Inflammatory macrophage (primary cell): Measurements from ENCODE around the gene DLGAP1.

Source experiments
- DNase-seq, 2 donors: peaks; one replicate each; pipeline ENCODE4 v3.0.0-alpha.2; 2020 to 2022

Gene DLGAP1

GRCh38 chr18:3759099-3759498 is 696.0 kb downstream of the DLGAP1 start:
- no peak for DNase-seq

GRCh38 chr18:3758531-3758930 is 696.6 kb downstream of the DLGAP1 start:
- peak; percentile 41 to 65 for DNase-seq

- DNase-seq, result no peak
Measured at GRCh38 chr18:3757361-3757760, 697.7 kb downstream of the DLGAP1 start.

- DNase-seq, result no peak
Measured at GRCh38 chr18:3753106-3753505, 702.0 kb downstream of the DLGAP1 start.

- peak; percentile 60 to 62 for DNase-seq
Measured at GRCh38 chr18:3748086-3748485, 707.0 kb downstream of the DLGAP1 start.

- peak; percentile 96 to 99 for DNase-seq
Measured at GRCh38 chr18:3747176-3747973, 707.7 kb downstream of the DLGAP1 start.

- DNase-seq, result no peak
Measured at GRCh38 chr18:3742541-3742940, 712.6 kb downstream of the DLGAP1 start.

- DNase-seq, result no peak
Measured at GRCh38 chr18:3741333-3741732, 713.8 kb downstream of the DLGAP1 start.

- DNase-seq, result no peak
Measured at GRCh38 chr18:3728704-3729437, 726.2 kb downstream of the DLGAP1 start.

- no peak for DNase-seq
Measured at GRCh38 chr18:3727274-3727673, 727.8 kb downstream of the DLGAP1 start.

- peak; percentile 40 to 72 for DNase-seq
Measured at GRCh38 chr18:3726238-3726951, 728.7 kb downstream of the DLGAP1 start.

- peak; percentile 58 to 82 for DNase-seq
Measured at GRCh38 chr18:3725115-3725514, 730.0 kb downstream of the DLGAP1 start.

- DNase-seq, result no peak
Measured at GRCh38 chr18:3723554-3723953, 731.6 kb downstream of the DLGAP1 start.

- no peak for DNase-seq
Measured at GRCh38 chr18:3722649-3723433, 732.3 kb downstream of the DLGAP1 start.

- DNase-seq, result peak; percentile 85 to 94
Measured at GRCh38 chr18:3721771-3722648, 733.1 kb downstream of the DLGAP1 start.

- DNase-seq, result no peak
Measured at GRCh38 chr18:3720818-3721545, 734.1 kb downstream of the DLGAP1 start.

- no peak for DNase-seq
Measured at GRCh38 chr18:3720159-3720558, 734.9 kb downstream of the DLGAP1 start.

- DNase-seq, result peak; percentile 15 to 30
Measured at GRCh38 chr18:3717376-3718025, 737.6 kb downstream of the DLGAP1 start.

- no peak for DNase-seq
Measured at GRCh38 chr18:3716116-3716660, 738.9 kb downstream of the DLGAP1 start.
